Non-pigmented ciliary epithelial cell (primary cell): ENCODE data around the gene CLIP2.
"Not testable (repeated sequence)": the region's sequence is repeated elsewhere in the genome, so short reads cannot be mapped to it uniquely, and the experiment has no call there.

Experiments
- DNase-seq: peaks from one replicate; pipeline ENCODE4 v3.0.0-alpha.2; 2010; ENCODE audit warnings: low read depth

The CLIP2 gene

GRCh38 chr7:74334030-74334429 lies 44.8 kb downstream of the CLIP2 start:
- peak; percentile 50 for DNase-seq

GRCh38 chr7:74337926-74338325 lies 48.7 kb downstream of the CLIP2 start:
- no peak for DNase-seq

GRCh38 chr7:74338366-74339108 lies 49.3 kb downstream of the CLIP2 start:
- DNase-seq, result no peak

DNA sequence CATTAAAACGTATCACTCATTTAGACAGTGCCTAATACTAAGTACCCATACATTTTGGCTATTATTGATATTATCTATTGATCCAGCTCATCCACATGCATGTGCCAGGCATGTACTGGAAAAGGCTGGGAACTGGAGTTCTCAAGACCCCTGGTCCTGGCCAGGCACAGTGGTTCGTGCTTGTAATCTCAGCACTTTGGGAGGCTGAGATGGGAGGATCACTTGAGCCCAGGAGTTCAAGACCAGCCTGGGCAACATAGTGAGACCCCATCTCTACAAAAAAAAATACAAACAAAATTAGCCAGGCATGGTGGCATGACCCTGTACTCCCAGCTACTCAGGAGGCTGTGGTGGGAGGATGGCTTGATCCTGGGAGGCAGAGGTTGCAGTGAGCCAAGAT lies 50.4 kb downstream of the CLIP2 start:
- not testable (repeated sequence) for DNase-seq

GRCh38 chr7:74343281-74344131 lies 54.3 kb downstream of the CLIP2 start:
- peak; percentile 38 for DNase-seq

- DNase-seq, result no peak
Measured at GRCh38 chr7:74344132-74344496, 54.9 kb downstream of the CLIP2 start.

- no peak for DNase-seq
Measured at GRCh38 chr7:74344786-74345185, 55.6 kb downstream of the CLIP2 start.

DNA sequence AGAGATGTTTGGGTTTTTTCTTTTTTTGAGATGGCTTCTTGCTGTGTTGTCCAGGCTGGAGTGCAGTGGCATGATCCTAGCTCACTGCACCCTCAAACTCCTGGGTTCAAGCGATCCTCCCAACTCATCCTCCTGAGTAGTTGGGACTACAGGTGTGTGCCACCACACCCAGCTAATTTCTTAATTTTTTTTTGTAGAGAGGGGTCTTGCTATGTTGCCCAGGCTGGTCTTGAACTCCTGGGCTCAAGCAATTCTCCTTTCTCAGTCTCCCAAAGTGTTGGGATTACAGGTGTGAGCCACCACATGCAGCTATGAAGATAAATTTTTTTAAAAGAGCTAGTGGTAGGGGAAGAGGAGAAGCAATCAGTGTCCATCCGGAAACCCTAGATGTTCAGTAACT lies 56.8 kb downstream of the CLIP2 start:
- DNase-seq, result no peak

- DNase-seq, result no peak
Measured at GRCh38 chr7:74349621-74350020, 60.4 kb downstream of the CLIP2 start.

DNA sequence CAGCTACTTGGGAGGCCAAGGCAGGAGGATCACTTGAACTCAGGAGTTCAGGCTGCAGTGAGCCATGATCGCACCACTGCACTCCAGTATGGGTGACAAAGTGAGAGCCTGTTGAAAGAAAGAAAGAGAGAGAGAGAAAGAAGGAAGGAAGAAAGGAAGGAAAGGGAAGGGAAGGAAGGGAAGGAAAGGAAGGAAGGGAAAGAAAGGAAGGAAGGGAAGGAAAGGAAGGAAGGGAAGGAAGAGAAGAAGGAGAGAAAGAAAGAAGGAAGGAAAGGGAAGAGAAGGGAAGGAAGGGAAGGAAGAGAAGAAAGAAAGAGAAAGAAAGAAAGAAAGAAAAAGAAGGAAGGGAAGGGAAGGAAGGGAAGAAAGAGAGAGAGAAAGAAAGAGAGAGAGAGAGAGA lies 61.5 kb downstream of the CLIP2 start:
- no peak for DNase-seq

DNA sequence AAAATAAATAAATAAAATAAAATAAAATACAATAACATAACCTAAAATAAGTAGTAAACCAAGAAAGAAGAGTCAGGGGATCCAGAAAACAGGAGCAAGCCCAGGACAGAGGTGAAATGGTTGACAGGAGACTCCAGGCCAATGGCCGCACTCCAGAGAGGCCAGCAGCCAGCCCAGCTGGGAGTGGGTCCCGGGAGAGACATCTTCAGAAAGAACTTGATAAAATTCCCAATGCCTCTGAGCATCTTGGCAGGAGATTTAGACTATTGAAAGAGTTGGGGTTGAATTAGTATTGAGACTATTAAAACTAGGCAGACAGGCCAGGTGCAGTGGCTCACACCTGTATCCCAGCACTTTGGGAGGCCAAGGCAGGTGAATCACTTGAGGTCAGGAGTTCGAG lies 62.6 kb downstream of the CLIP2 start:
- DNase-seq, result no peak

GRCh38 chr7:74352551-74353138 lies 63.4 kb downstream of the CLIP2 start:
- DNase-seq, result not testable (repeated sequence)

- DNase-seq, result no peak
Measured at GRCh38 chr7:74354009-74354408, 64.8 kb downstream of the CLIP2 start.

DNA sequence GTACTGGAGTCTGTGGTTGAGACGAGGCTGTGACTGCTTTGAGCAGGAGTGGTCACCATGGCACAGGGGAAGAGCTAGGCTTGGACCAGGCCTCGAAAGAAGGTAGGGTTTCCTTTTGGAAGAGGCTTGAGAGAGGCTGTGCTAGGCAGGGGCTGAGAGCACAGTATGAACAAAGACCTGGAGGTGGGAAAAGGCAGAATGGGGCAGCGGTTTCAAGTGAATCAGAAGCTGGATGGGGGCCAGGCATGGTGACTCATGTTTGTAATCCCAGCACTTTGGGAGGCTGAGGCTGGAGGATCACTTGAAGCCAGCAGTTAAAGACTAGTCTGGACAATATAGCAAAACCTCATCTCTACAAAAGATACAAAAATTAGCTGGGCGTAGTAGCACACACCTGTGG lies 65.9 kb downstream of the CLIP2 start:
- DNase-seq, result peak; percentile 59

DNA sequence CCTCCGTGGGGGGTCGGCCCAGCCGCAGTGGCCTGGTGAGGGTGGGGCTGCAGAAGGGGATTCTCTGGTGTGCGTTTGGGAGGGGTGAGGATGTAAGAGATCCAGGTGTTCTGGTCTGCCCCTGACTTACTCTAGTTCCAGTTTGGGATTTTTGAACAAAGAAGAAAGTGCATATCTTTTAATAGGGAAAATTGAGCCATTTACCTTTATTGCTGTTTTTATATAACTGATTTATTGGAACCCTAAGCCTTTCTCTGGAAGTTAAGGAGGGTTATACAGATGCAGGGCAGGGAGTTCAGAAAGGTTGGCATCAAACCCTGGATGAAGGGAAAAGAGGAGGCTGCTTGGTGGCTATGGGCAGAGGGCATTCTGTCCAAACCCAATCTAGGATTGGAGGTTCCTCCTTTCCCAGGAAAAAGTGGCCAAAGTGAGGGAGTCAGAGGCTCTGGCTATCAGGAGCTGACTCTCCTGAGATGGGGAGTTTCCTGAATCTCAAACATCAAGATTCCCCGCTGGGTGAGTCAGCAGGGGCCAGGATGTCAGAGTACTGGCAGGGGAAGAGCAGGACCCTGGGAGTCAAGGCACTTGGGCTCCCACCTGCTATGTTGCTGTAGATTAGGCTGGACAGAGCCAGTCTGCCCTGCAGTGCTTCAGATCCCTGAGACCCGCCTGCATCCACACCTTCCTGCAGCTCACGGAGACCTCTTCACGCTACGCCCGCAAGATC lies 67.5 kb downstream of the CLIP2 start:
- DNase-seq, result no peak

DNA sequence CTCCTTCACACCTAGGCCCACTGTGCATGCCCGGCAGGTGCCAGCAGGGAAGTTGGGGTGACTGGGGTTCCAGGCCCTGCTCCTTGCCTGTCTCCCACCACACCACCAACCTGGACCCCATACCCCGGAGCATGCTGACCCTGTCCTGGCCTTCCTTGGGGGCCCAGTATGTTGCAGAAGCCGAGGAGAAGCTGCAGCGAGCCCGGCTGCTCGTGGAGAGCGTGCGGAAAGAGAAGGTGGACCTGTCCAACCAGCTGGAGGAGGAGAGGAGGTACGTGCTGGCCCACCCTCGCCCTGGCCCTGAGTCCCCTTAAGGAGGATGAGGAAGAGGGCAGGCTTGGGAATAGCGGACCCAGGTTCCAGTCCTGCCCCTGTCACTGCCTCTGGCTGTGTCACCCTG lies 70.8 kb downstream of the CLIP2 start:
- DNase-seq, result no peak

DNA sequence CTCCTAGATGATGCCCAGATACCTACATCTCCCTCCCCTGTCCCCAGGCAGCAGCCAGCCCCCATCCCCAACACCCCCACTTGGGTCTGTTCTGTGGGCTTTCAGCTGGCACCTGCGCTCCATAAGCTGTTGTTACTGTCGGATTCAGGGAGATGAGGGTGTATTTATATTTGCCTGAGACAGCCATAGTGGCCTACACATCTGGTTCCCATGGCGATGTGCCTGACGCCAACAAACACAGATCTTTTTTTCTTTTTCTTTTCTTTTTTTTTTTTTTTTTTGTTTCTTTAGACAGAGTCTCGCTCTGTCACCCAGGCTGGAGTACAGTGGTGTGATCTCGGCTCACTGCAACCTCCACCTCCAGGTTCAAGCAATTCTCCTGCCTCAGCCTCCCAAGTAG lies 73.1 kb downstream of the CLIP2 start:
- no peak for DNase-seq

DNA sequence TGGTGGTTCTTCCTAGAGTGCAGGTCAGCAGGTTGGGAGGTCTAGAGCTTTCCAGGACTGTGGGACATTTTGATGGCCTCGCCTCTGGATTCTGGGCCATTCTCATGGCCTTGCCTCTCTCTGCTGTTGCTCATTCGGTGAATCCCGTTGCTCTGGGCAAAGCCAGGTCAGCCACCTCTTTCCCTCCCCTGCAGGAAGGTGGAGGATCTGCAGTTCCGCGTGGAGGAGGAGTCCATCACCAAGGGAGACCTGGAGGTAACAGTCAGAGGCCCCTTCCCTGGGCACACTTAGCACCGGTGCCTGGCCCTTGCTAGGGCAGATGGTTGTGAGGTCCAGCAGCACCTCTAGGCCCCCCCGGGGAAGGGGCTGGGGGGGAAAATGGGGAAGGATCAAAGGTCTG lies 74.9 kb downstream of the CLIP2 start:
- no peak for DNase-seq

GRCh38 chr7:74365322-74366022 lies 76.3 kb downstream of the CLIP2 start:
- no peak for DNase-seq

- DNase-seq, result no peak
Measured at GRCh38 chr7:74371381-74372341, 82.5 kb downstream of the CLIP2 start.
